ENCODE measurements around the gene UCN. TPM values are rescaled to one million over a fixed set of nuclear protein-coding genes. Genes with fewer than 3 reads are reported as not detected.

UCN gene
- total and polyA plus RNA-seq, 2 donors (not counting 3 experiments of a cell fraction or from before 2014, with no cell fraction given) = 0.75 to 1.2 TPM

GRCh38 chr2:27262379-27263286, 45.6 kb downstream of the UCN start, which contains the start of gene SLC30A3:
TSS of gene SLC30A3 (minus strand) at chr2:27263047. CDS start at chr2:27262906, 141 bp downstream.
- peaks cover 22% of the 10 kb centered on the region for H3K4me1 ChIP-seq (ENCODE audit: control insufficient read depth, extremely low read depth, insufficient read depth, low read length)
- H3K79me2 ChIP-seq (ENCODE audit: control insufficient read depth, insufficient read depth, low read length) = no peaks in the 10 kb centered on the region
- peaks cover 15 to 38% of the 10 kb centered on the region in 2 experiments for H3K27me3 ChIP-seq (ENCODE audit: control insufficient read depth in 2 of 2, insufficient read depth in 2 of 2, low read length in 2 of 2)
- peak within 1 kb of the TSS; percentile 23 to 82 (median 58) for H3K4me3 ChIP-seq (replicated peaks in 1 of 3; ENCODE audit: insufficient read depth in 1 of 3, low read depth in 1 of 3, low read length in 3 of 3)
- dilution Hi-C loops (cut with MboI; ENCODE audit: extremely low pct_ligation_motif_present, low sequenced_read_pairs) (no loop called here), intact Hi-C loops (cut with micrococcal nuclease) (no loop called here)
- BruUV-seq (replicated peaks) = no TSS peak
- ChIA-PET CTCF (interaction anchor here (0.8 to 6.9 kb wide), 10 partner anchors 9 to 93 kb away, joined by 3 to 143 read pairs (median 4); partner anchors contain the start of gene TRIM54), POLR2A (interaction anchor here (0.6 kb wide), 1 partner anchor 1632 kb away, joined by 3 read pairs; the partner anchor contains the start of gene WDR43)
- DNase-seq (ENCODE audit: low read depth, low spot score) (peak; percentile 62), FAIRE-seq (peak; percentile 63)
- no peaks in the 10 kb centered on the region for H4K20me1 ChIP-seq (replicated peaks; ENCODE audit: control insufficient read depth, extremely low read depth, insufficient read depth, low read length)
- H3K9me1 ChIP-seq (replicated peaks; ENCODE audit: control insufficient read depth, extremely low read depth, insufficient read depth, low read length) = no peaks in the 10 kb centered on the region
- no peak within 1 kb of the TSS for H3K27ac ChIP-seq (ENCODE audit: insufficient read depth, low read depth, low read length)
- peak within 1 kb of the TSS; percentile 70 for H2AFZ ChIP-seq (ENCODE audit: low read depth, low read length)
- TF ChIP-seq JUN (IDR thresholded peaks at IDR 0.05; ENCODE audit: borderline replicate concordance, insufficient read depth, insufficient read length, low read depth) (no peak), EZH2 (IDR thresholded peaks at IDR 0.05; ENCODE audit: borderline replicate concordance, low read depth, low read length, severe bottlenecking) (peak; percentile 32), POLR2AphosphoS5 (IDR thresholded peaks at IDR 0.05; ENCODE audit: insufficient read depth, low read depth, low read length) (peak; percentile 49), CTCF (IDR thresholded peaks at IDR 0.05; ENCODE audit: extremely low read depth in 1 of 2, insufficient read depth in 1 of 2, low read depth in 1 of 2, low read length in 2 of 2) (peak in 1 of 2 donors; percentile 1), FOS (IDR thresholded peaks at IDR 0.05; ENCODE audit: borderline replicate concordance, insufficient read depth, low read length) (no peak), GATA2 (IDR thresholded peaks at IDR 0.05; ENCODE audit: insufficient read depth, insufficient read length, low read depth, low read length) (no peak)
- no peaks in the 10 kb centered on the region for H3K9me3 ChIP-seq (replicated peaks; ENCODE audit: control insufficient read depth, insufficient read depth, low read length)
- H3K9ac ChIP-seq (replicated peaks; ENCODE audit: extremely low read depth, insufficient read depth, low read length) = peak within 1 kb of the TSS; percentile 24
- H3K4me2 ChIP-seq (ENCODE audit: insufficient read depth, low read length) = peak within 1 kb of the TSS; percentile 77
- H3K36me3 ChIP-seq (ENCODE audit: control insufficient read depth in 2 of 2, extremely low read depth in 1 of 2, insufficient read depth in 2 of 2, low read length in 2 of 2) = peaks cover 0 to 4% of the 10 kb centered on the region in 2 experiments

Data from endothelial cell of umbilical vein (primary cell).